IMR-90 (cell line): ENCODE measurements around the gene XAF1. TPM values are rescaled to one million over a fixed set of nuclear protein-coding genes. Genes with fewer than 3 reads are reported as not detected.
"Not testable (repeated sequence)": the region's sequence is repeated elsewhere in the genome, so short reads cannot be mapped to it uniquely, and the experiment has no call there.

ENCODE experiments used
- ATAC-seq: fragments of 200-7000 bp; cut with Tn5 transposase; 2 replicates; pipeline ENCODE4 v1.9.1; 2020; ENCODE audit warnings: low read depth, mild to moderate bottlenecking, moderate library complexity
- BruUV-seq: library from RNA; stranded (reverse); fragments of 400-500 nt; replicated peaks from 2 replicates; lab custom pipeline; 2021; lab: Mats Ljungman, UMichigan
- CTCF ChIA-PET: fragments of 300-600 bp; formaldehyde crosslinking; extraction: SDS; loops from one replicate; lab custom pipeline; 2021; ENCODE audit warnings: antibody characterized with exemption; lab: Yijun Ruan, JAX
- POLR2A ChIA-PET: fragments of 300-600 bp; sonication (Branson Sonifier 250); formaldehyde crosslinking; loops from one replicate; lab custom pipeline; 2022; ENCODE audit warnings: antibody characterized with exemption; ENCODE audit not compliant: unreplicated experiment; lab: Charles Lee
- DNase-seq: peaks from one replicate; pipeline ENCODE4 v3.0.0; 2013
- H2AFZ ChIP-seq: replicated peaks from 2 replicates; pipeline ENCODE3; 2013; ENCODE audit warnings: low read length, mild to moderate bottlenecking; ENCODE audit not compliant: poor library complexity
- H2AK5ac ChIP-seq: 2 replicates; pipeline ENCODE4 v1.6.1; 2013; ENCODE audit warnings: low read depth, low read length, inconsistent platforms
- H2AK9ac ChIP-seq: replicated peaks from 2 replicates; pipeline ENCODE3; 2013; ENCODE audit warnings: mild to moderate bottlenecking, low read depth, low read length, moderate library complexity; ENCODE audit not compliant: poor library complexity
- H2BK120ac ChIP-seq: 2 replicates; pipeline ENCODE4 v1.6.1; 2013; ENCODE audit warnings: low read depth, low read length, inconsistent platforms
- H2BK15ac ChIP-seq: 3 replicates; pipeline ENCODE4 v1.6.1; 2013; ENCODE audit warnings: low read depth, low read length, inconsistent platforms
- H2BK20ac ChIP-seq: 2 replicates; pipeline ENCODE4 v1.6.1; 2013; ENCODE audit warnings: low read depth, mild to moderate bottlenecking, inconsistent platforms, low read length, moderate library complexity
- H2BK5ac ChIP-seq: 2 replicates; pipeline ENCODE4 v1.6.1; 2013; ENCODE audit warnings: mild to moderate bottlenecking, low read depth, low read length, inconsistent platforms; ENCODE audit not compliant: poor library complexity, severe bottlenecking
- H3K14ac ChIP-seq: replicated peaks from 2 replicates; pipeline ENCODE4 v1.6.1; 2013; ENCODE audit warnings: low read depth, low read length, inconsistent platforms
- H3K18ac ChIP-seq: 2 replicates; pipeline ENCODE4 v1.6.1; 2013; ENCODE audit warnings: low read depth, low read length, control low read depth
- H3K23ac ChIP-seq: 2 replicates; pipeline ENCODE4 v1.6.1; 2013; ENCODE audit warnings: low read depth, low read length, inconsistent platforms
- H3K27ac ChIP-seq: 2 replicates; pipeline ENCODE4 v1.5.1; 2013; ENCODE audit warnings: mild to moderate bottlenecking, control low read depth, low read length; ENCODE audit not compliant: insufficient read depth
- H3K27me3 ChIP-seq: 2 replicates; pipeline ENCODE4 v1.6.1; 2013; ENCODE audit warnings: low read length; ENCODE audit not compliant: control insufficient read depth, insufficient read depth
- H3K36me3 ChIP-seq: 2 replicates; pipeline ENCODE4 v1.6.1; 2013; ENCODE audit warnings: low read length, mixed read lengths; ENCODE audit not compliant: control insufficient read depth, insufficient read depth
- H3K4ac ChIP-seq: 2 replicates; pipeline ENCODE4 v1.6.1; 2013; ENCODE audit warnings: low read depth, low read length, inconsistent platforms
- H3K4me1 ChIP-seq: 2 replicates; pipeline ENCODE4 v1.6.1; 2013; ENCODE audit warnings: low read length, mixed read lengths; ENCODE audit not compliant: control insufficient read depth, insufficient read depth
- H3K4me2 ChIP-seq: 2 replicates; pipeline ENCODE4 v1.6.1; 2013; ENCODE audit warnings: low read depth, mild to moderate bottlenecking, control low read depth, low read length, moderate library complexity
- H3K4me3 ChIP-seq: 2 replicates; pipeline ENCODE4 v1.5.1; 2013; ENCODE audit warnings: low read depth, mild to moderate bottlenecking, control low read depth, low read length, moderate library complexity; ENCODE audit not compliant: insufficient read depth
- H3K56ac ChIP-seq: 2 replicates; pipeline ENCODE4 v1.6.1; 2013; ENCODE audit warnings: low read length, inconsistent platforms; ENCODE audit not compliant: insufficient read depth; ENCODE audit errors: extremely low read depth
- H3K79me1 ChIP-seq, 2 experiments: 2 replicates each; pipeline ENCODE4 v1.6.1; 2013; ENCODE audit warnings: low read length in 2 of 2, inconsistent platforms in 1 of 2, low read depth in 1 of 2
- H3K9ac ChIP-seq: 2 replicates; pipeline ENCODE4 v1.6.1; 2013; ENCODE audit warnings: low read depth, low read length, control low read depth
- H3K9me1 ChIP-seq: 2 replicates; pipeline ENCODE4 v1.6.1; 2013; ENCODE audit warnings: low read length, inconsistent platforms; ENCODE audit not compliant: insufficient read depth
- H3K9me3 ChIP-seq: 2 replicates; pipeline ENCODE4 v1.6.1; 2013; ENCODE audit warnings: low read length; ENCODE audit not compliant: control insufficient read depth, insufficient read depth
- H4K20me1 ChIP-seq: 2 replicates; pipeline ENCODE4 v1.6.1; 2013; ENCODE audit warnings: low read length, inconsistent platforms; ENCODE audit not compliant: insufficient read depth
- H4K5ac ChIP-seq: 2 replicates; pipeline ENCODE4 v1.6.1; 2013; ENCODE audit warnings: mild to moderate bottlenecking, low read depth, low read length, control low read depth
- H4K8ac ChIP-seq, 2 experiments: 2 replicates each; pipeline ENCODE4 v1.6.1; 2013; ENCODE audit warnings: low read depth in 2 of 2, low read length in 2 of 2, control low read depth in 1 of 2, inconsistent platforms in 1 of 2
- H4K91ac ChIP-seq: 2 replicates; pipeline ENCODE4 v1.6.1; 2013; ENCODE audit warnings: low read depth, low read length, inconsistent platforms; ENCODE audit not compliant: insufficient read depth
- ELK1 ChIP-seq: fragments of 150-350 bp; IDR thresholded peaks from 2 replicates; pipeline ENCODE4 v1.6.1; 2016; ENCODE audit warnings: low read depth, mild to moderate bottlenecking, low read length, moderate library complexity, borderline replicate concordance
- WGBS, 2 experiments: methylation state at CpG; one replicate each; pipeline versions ENCODE4 v1.1.5 to v1.1.7; 2013; ENCODE audit warnings: missing lambda C conversion rate in 2 of 2; ENCODE audit not compliant: insufficient read length in 1 of 2; ENCODE audit errors: extremely low coverage in 2 of 2; 5-methylcytosine and 5-hydroxymethylcytosine counted together
- dilution Hi-C: fragments of 300-500 bp; cut with HindIII; formaldehyde crosslinking; loops from one replicate; pipeline ENCODE4 v1.14.3; 2018; ENCODE audit warnings: low sequenced_read_pairs; ENCODE audit not compliant: unreplicated experiment
- in situ Hi-C: fragments of 300-500 bp; cut with MboI; formaldehyde crosslinking; loops from 3 replicates; pipeline ENCODE4 v1.14.3; 2019; ENCODE audit warnings: low sequenced_read_pairs, inconsistent platforms, mixed read lengths
- intact Hi-C: fragments of 100-400 bp; cut with micrococcal nuclease; formaldehyde crosslinking; loops from 2 replicates; pipeline ENCODE4 v1.10.0; 2022
- polyA plus RNA-seq, 3 experiments: library from polyadenylated mRNA; depleted of rRNA; stranded (reverse); fragments of >200 nt; gene quantifications; 2 replicates each; pipeline ENCODE4 v1.2.3, GENCODE V29; 2012; ENCODE audit warnings: low replicate concordance in 1 of 3
- total RNA-seq: library from RNA; depleted of rRNA; stranded (reverse); fragments of >200 nt; gene quantifications from 2 replicates; pipeline ENCODE4 v1.2.3, GENCODE V29; 2012

Gene XAF1
- total and polyA plus RNA-seq, 2 of the 4 experiments (the other 2 are of a cell fraction), result 1.3 to 3.9 TPM

DNA sequence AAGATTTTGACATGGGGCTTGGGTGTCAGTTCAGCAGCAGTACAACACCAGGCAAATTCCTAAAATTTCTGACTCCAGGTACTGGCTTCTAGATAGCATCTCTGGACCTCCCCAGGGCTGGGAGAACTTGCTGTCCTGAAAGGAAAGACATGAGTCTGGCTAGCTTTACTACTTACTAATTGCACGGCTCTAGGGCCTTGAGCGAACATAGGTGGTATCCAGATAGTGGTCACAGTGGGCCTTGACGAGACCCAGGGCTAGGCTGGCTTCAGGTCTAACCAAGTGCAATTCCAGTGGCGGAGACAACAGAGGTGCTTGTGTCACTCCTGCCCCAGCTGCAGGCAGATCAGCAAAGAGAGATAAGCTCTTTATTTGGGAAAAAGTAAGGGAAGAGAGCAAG lies 26.3 kb upstream of the XAF1 start:
- H3K4me3 ChIP-seq, result no peak overlapping the region
- ChIA-PET CTCF (no interaction called here), POLR2A (no interaction called here)
- H2BK15ac ChIP-seq, result no peak overlapping the region
- no peaks in the 10 kb centered on the region for H3K9me3 ChIP-seq
- no peak overlapping the region for H3K4me2 ChIP-seq
- dilution Hi-C loops, result no loop called here
- BruUV-seq, result no TSS peak
- no peaks in the 10 kb centered on the region for H4K20me1 ChIP-seq
- H4K5ac ChIP-seq, result no peak overlapping the region
- intact Hi-C loops, result no loop called here
- H3K4ac ChIP-seq, result no peak overlapping the region
- no peak overlapping the region for H3K9ac ChIP-seq
- H3K79me1 ChIP-seq, result no peaks in the 10 kb centered on the region
- in situ Hi-C loops, result no loop called here
- H3K18ac ChIP-seq, result no peak overlapping the region
- H3K4me1 ChIP-seq, result no peaks in the 10 kb centered on the region
- no peak overlapping the region for H4K91ac ChIP-seq
- H3K14ac ChIP-seq, result no peak overlapping the region
- H3K36me3 ChIP-seq, result no peaks in the 10 kb centered on the region
- no peak overlapping the region for H2BK120ac ChIP-seq
- H3K56ac ChIP-seq, result no peak overlapping the region
- WGBS, 2 experiments, result 80% methylated on average over 2 of the region's 4 CpGs; no CpG with 5 or more reads in 1 of the 2 experiments
- no peaks in the 10 kb centered on the region for H3K9me1 ChIP-seq
- H3K27me3 ChIP-seq, result peaks cover 3% of the 10 kb centered on the region
- no peak overlapping the region for H2BK20ac ChIP-seq
- TF ChIP-seq ELK1, result no peak
- H2AFZ ChIP-seq, result no peak overlapping the region
- DNase-seq (no peak), ATAC-seq (no peak)
- H2BK5ac ChIP-seq, result no peak overlapping the region
- no peak overlapping the region for H3K27ac ChIP-seq
- no peak overlapping the region for H2AK9ac ChIP-seq
- H2AK5ac ChIP-seq, result no peak overlapping the region
- H4K8ac ChIP-seq, result no peak overlapping the region
- no peak overlapping the region for H3K23ac ChIP-seq

DNA sequence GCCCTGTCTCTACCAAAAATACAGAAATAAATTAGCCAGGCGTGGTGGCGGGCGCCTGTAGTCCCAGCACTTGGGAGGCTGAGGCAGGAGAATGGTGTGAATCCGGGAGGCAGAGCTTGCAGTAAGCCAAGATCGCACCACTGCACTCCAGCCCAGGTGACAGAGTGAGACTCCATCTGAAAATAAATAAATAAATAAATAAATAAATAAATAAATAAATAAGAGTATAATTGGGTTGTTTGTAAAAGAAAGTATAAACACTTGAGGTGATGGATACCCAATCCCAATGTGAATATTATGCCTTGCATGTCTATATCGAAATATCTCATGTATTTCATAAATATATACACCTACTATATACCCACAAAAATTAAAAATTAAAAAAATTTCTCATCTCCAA lies 9.2 kb upstream of the XAF1 start:
- CTCF ChIA-PET, H3K27me3 ChIP-seq, H4K8ac ChIP-seq, H3K9me1 ChIP-seq, H3K4ac ChIP-seq, H3K4me1 ChIP-seq, POLR2A ChIA-PET, H2AK9ac ChIP-seq, H4K91ac ChIP-seq, H3K56ac ChIP-seq, H2BK5ac ChIP-seq, H4K5ac ChIP-seq, H3K27ac ChIP-seq, H2BK120ac ChIP-seq, H3K23ac ChIP-seq, H3K9ac ChIP-seq, H3K36me3 ChIP-seq, H3K14ac ChIP-seq, H4K20me1 ChIP-seq, H2AK5ac ChIP-seq, H3K4me3 ChIP-seq, dilution Hi-C loops, H2AFZ ChIP-seq, BruUV-seq, H3K4me2 ChIP-seq, H3K9me3 ChIP-seq, H2BK20ac ChIP-seq, H2BK15ac ChIP-seq, H3K79me1 ChIP-seq, in situ Hi-C loops, DNase-seq, intact Hi-C loops, H3K18ac ChIP-seq, ATAC-seq: not testable (repeated sequence)
- WGBS, 2 experiments, result no CpG with 5 or more reads among the region's 6 CpGs
